GM18505 (cell line): ENCODE measurements around the gene NEMP2.
"Not testable (repeated sequence)": the region's sequence is repeated elsewhere in the genome, so short reads cannot be mapped to it uniquely, and the experiment has no call there.

ENCODE experiments used
- ATAC-seq: cut with Tn5 transposase; IDR thresholded peaks from one replicate; pipeline ENCODE4 v1.9.1; 2021; ENCODE audit not compliant: unreplicated experiment
- POLR2A ChIP-seq: IDR thresholded peaks from 4 replicates; pipeline ENCODE4 v1.6.1; 2011; ENCODE audit warnings: borderline replicate concordance; ENCODE audit not compliant: insufficient read depth, insufficient read length; ENCODE audit errors: extremely low read depth

NEMP2 gene

GRCh38 chr2:190503088-190503487, 31.4 kb downstream of the NEMP2 start:
- TF ChIP-seq POLR2A = no peak
- no peak for ATAC-seq

GRCh38 chr2:190501702-190502407, 32.7 kb downstream of the NEMP2 start:
- TF ChIP-seq POLR2A = no peak
- no peak for ATAC-seq

- ATAC-seq = no peak
- TF ChIP-seq POLR2A = no peak
Observed at GRCh38 chr2:190501231-190501630, 33.3 kb downstream of the NEMP2 start.

GRCh38 chr2:190500054-190500502, 34.4 kb downstream of the NEMP2 start:
- ATAC-seq = no peak
- TF ChIP-seq POLR2A = no peak

GRCh38 chr2:190499273-190499672, 35.2 kb downstream of the NEMP2 start:
- TF ChIP-seq POLR2A = no peak
- ATAC-seq = no peak

- TF ChIP-seq POLR2A = no peak
- no peak for ATAC-seq
Observed at GRCh38 chr2:190497428-190497827, 37.1 kb downstream of the NEMP2 start.

- ATAC-seq = not testable (repeated sequence)
Observed at GRCh38 chr2:190494600-190495227, 39.8 kb downstream of the NEMP2 start.

- no peak for ATAC-seq
- TF ChIP-seq POLR2A = no peak
Observed at GRCh38 chr2:190493095-190493494, 41.4 kb downstream of the NEMP2 start.

GRCh38 chr2:190490502-190490901, 44.0 kb downstream of the NEMP2 start:
- TF ChIP-seq POLR2A = no peak
- ATAC-seq = no peak

- TF ChIP-seq POLR2A = no peak
- no peak for ATAC-seq
Observed at GRCh38 chr2:190489475-190489874, 45.0 kb downstream of the NEMP2 start.

- TF ChIP-seq POLR2A = no peak
- ATAC-seq = no peak
Observed at GRCh38 chr2:190488516-190489233, 45.8 kb downstream of the NEMP2 start.

GRCh38 chr2:190486037-190486623, 48.4 kb downstream of the NEMP2 start:
- no peak for ATAC-seq
- no peak for TF ChIP-seq POLR2A

GRCh38 chr2:190482451-190482850, 52.1 kb downstream of the NEMP2 start:
- TF ChIP-seq POLR2A = no peak
- ATAC-seq = no peak
